Osteoblast (primary cell): ENCODE data around the gene DNAAF5. TPM values are rescaled to one million over a fixed set of nuclear protein-coding genes. Genes with fewer than 3 reads are reported as not detected.

Experiments used
- DNase-seq: peaks from one replicate; pipeline ENCODE4 v3.0.0; 2011; ENCODE audit warnings: low spot score, mixed read lengths; ENCODE audit not compliant: insufficient read length; ENCODE audit errors: missing footprints
- H2AFZ ChIP-seq: 2 replicates; pipeline ENCODE4 v1.6.0; 2011; ENCODE audit warnings: mild to moderate bottlenecking, low read length
- H3K27ac ChIP-seq: 2 replicates; pipeline ENCODE4 v1.5.1; 2011; ENCODE audit warnings: mild to moderate bottlenecking, low read depth, low read length, moderate library complexity
- H3K27me3 ChIP-seq: 2 replicates; pipeline ENCODE4 v1.6.0; 2012; ENCODE audit warnings: mild to moderate bottlenecking, control low read depth, inconsistent platforms, low read length, moderate library complexity; ENCODE audit not compliant: insufficient read depth
- H3K36me3 ChIP-seq: 2 replicates; pipeline ENCODE4 v1.5.1; 2011; ENCODE audit warnings: mild to moderate bottlenecking, low read length, control low read depth, moderate library complexity; ENCODE audit not compliant: insufficient read depth
- H3K4me1 ChIP-seq: 2 replicates; pipeline ENCODE4 v1.5.1; 2011; ENCODE audit warnings: mild to moderate bottlenecking, low read length, control low read depth, moderate library complexity; ENCODE audit not compliant: insufficient read depth
- H3K4me2 ChIP-seq: 2 replicates; pipeline ENCODE4 v1.6.0; 2011; ENCODE audit warnings: mild to moderate bottlenecking, low read length; ENCODE audit not compliant: insufficient read depth
- H3K4me3 ChIP-seq: fragments of 200-600 bp; sonication (generic); 3 replicates; pipeline ENCODE4 v1.5.1; 2012; ENCODE audit warnings: mild to moderate bottlenecking, low read length, inconsistent platforms; ENCODE audit not compliant: insufficient read depth
- H3K79me2 ChIP-seq: 2 replicates; pipeline ENCODE4 v1.6.0; 2012; ENCODE audit warnings: mild to moderate bottlenecking, low read length, control low read depth, inconsistent platforms; ENCODE audit not compliant: insufficient read depth
- H3K9me3 ChIP-seq: 2 replicates; pipeline ENCODE4 v1.5.1; 2011; ENCODE audit warnings: low read depth, low read length, control low read depth
- H4K20me1 ChIP-seq: 2 replicates; pipeline ENCODE4 v1.6.0; 2012; ENCODE audit warnings: mild to moderate bottlenecking, low read length, control low read depth; ENCODE audit not compliant: insufficient read depth
- CTCF ChIP-seq: IDR thresholded peaks from 2 replicates; pipeline ENCODE4 v1.5.1; 2011; ENCODE audit warnings: mild to moderate bottlenecking, low read depth, low read length, moderate library complexity; ENCODE audit errors: extremely low read depth
- total RNA-seq: library from RNA; depleted of rRNA; stranded (reverse); fragments of >200 nt; gene quantifications from 2 replicates; pipeline ENCODE4 v1.2.3, GENCODE V29; 2012

Gene DNAAF5
- total RNA-seq, 1 donor: 22.4 TPM

- peaks cover 17% of the 10 kb centered on the region for H3K79me2 ChIP-seq
- peak overlapping the region; percentile 78 for H3K4me3 ChIP-seq
- DNase-seq: peak; percentile 88
- peaks cover 15% of the 10 kb centered on the region for H4K20me1 ChIP-seq
- no peaks in the 10 kb centered on the region for H3K27me3 ChIP-seq
- peaks cover 21% of the 10 kb centered on the region for H3K4me1 ChIP-seq
- peaks cover 10% of the 10 kb centered on the region for H3K36me3 ChIP-seq
- H3K27ac ChIP-seq: no peak overlapping the region
- no peak overlapping the region for H2AFZ ChIP-seq
- peak overlapping the region; percentile 82 for H3K4me2 ChIP-seq
- TF ChIP-seq CTCF: no peak
- H3K9me3 ChIP-seq: no peaks in the 10 kb centered on the region
These were observed 1.1 kb upstream of the DNAAF5 start for GRCh38 chr7:725223-726005.

- H3K4me2 ChIP-seq: peak overlapping the region; percentile 82
- H2AFZ ChIP-seq: peak overlapping the region; percentile 20
- no peak overlapping the region for H3K27ac ChIP-seq
These were observed 280 bp downstream of the DNAAF5 start for GRCh38 chr7:726854-727103.

GRCh38 chr7:727104-727805, 756 bp downstream of the DNAAF5 start, which contains the start of gene PRKAR1B:
Gene PRKAR1B (minus strand): TSS chr7:727281. CDS start chr7:711505, 15,776 bp downstream.
- Histone ChIP-seq H3K4me3 (peak within 1 kb of the TSS; percentile 78), H2AFZ (peak within 1 kb of the TSS; percentile 73), H3K27me3 (no peaks in the 10 kb centered on the region), H4K20me1 (peaks cover 20% of the 10 kb centered on the region), H3K27ac (peak within 1 kb of the TSS; percentile 30), H3K36me3 (peaks cover 18% of the 10 kb centered on the region), H3K4me1 (peaks cover 21% of the 10 kb centered on the region), H3K79me2 (peaks cover 32% of the 10 kb centered on the region), H3K9me3 (no peaks in the 10 kb centered on the region), H3K4me2 (peak within 1 kb of the TSS; percentile 82)
- TF ChIP-seq CTCF: no peak
- DNase-seq: peak; percentile 90

More at GRCh38 chr7:726854-727103, 280 bp downstream of the DNAAF5 start:
- peaks cover 15% of the 10 kb centered on the region for H4K20me1 ChIP-seq
- peak overlapping the region; percentile 78 for H3K4me3 ChIP-seq
- no peaks in the 10 kb centered on the region for H3K9me3 ChIP-seq
- peaks cover 14% of the 10 kb centered on the region for H3K36me3 ChIP-seq
- H3K27me3 ChIP-seq: no peaks in the 10 kb centered on the region
- H3K4me1 ChIP-seq: peaks cover 21% of the 10 kb centered on the region
- DNase-seq: no peak
- peaks cover 27% of the 10 kb centered on the region for H3K79me2 ChIP-seq
- TF ChIP-seq CTCF: no peak

- Histone ChIP-seq H3K4me3 (peak overlapping the region; percentile 78), H3K27me3 (no peaks in the 10 kb centered on the region), H3K36me3 (peaks cover 22% of the 10 kb centered on the region), H3K79me2 (peaks cover 38% of the 10 kb centered on the region), H3K9me3 (no peaks in the 10 kb centered on the region), H3K4me2 (peak overlapping the region; percentile 82), H3K4me1 (peaks cover 21% of the 10 kb centered on the region), H2AFZ (peak overlapping the region; percentile 51), H3K27ac (no peak overlapping the region), H4K20me1 (peaks cover 22% of the 10 kb centered on the region)
- no peak for TF ChIP-seq CTCF
- DNase-seq: peak; percentile 95
These were observed 1.4 kb downstream of the DNAAF5 start for GRCh38 chr7:727806-728460.
